ENCODE results near the gene B3GNT7. TPM values are rescaled to one million over a fixed set of nuclear protein-coding genes. Genes with fewer than 3 reads are reported as not detected.

The B3GNT7 gene
- total RNA-seq, 1 donor from 2014 or later = 7.2 TPM

DNA sequence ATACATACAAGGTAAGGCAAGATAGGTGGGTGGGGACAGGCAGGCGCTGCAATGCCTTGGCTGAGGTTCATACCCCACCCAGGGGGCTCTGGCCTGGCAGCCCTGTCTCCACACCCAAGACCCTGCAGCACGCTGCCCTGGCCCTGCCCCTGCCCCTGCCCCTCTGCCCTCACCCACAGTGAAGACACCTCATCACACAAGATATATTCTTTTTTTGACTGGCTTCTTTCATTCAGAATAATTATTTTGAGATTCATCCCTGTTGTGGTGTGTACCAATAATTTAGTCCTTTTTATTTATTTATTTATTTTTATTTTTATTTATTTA is 11.4 kb upstream of the B3GNT7 start:
- no peak for DNase-seq (ENCODE audit: low read depth in 2 of 2)

DNA sequence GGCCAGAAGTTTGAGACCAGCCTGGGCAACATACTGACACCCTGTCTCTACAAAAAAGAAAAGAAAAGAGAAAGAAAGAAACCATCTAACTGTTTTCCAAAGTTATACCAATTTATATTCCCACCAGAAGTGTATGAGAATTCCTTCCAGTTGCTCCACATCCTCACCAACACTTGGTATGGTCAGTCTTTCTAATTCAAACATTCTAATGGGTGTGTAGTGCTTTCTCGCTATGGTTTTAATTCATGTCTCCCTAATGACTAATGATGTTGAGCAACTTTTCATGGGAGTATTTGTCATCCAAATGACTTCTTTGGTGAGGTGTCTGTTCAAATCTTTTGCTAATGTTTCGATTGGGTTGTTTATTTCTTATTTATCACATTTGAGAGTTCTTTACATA is 10.5 kb upstream of the B3GNT7 start:
- DNase-seq (ENCODE audit: low read depth in 2 of 2) = no peak

DNA sequence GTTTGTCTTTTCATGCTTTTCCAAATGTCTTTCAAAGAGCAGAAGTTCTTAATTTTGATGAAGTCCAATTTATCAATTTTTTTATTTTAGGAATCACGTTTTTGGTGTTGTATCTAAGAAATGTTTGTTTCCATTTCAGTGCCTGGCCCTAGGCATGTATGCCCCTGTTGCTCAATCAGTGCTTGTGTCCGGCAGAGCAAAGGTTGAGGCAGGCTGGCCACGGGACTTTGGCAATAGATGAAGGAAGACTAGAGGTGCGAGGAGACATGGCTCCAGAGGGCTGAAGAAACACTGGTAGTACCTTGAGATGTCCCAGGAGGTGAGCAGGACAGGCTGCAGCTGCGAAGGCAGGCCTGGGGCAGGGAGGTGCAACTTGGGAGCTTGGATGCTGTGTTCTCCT is 10.1 kb upstream of the B3GNT7 start:
- no peak for DNase-seq (ENCODE audit: low read depth in 2 of 2)

GRCh38 chr2:231386446-231386845 is 9.1 kb upstream of the B3GNT7 start:
- no peak for DNase-seq (ENCODE audit: low read depth in 2 of 2)

DNA sequence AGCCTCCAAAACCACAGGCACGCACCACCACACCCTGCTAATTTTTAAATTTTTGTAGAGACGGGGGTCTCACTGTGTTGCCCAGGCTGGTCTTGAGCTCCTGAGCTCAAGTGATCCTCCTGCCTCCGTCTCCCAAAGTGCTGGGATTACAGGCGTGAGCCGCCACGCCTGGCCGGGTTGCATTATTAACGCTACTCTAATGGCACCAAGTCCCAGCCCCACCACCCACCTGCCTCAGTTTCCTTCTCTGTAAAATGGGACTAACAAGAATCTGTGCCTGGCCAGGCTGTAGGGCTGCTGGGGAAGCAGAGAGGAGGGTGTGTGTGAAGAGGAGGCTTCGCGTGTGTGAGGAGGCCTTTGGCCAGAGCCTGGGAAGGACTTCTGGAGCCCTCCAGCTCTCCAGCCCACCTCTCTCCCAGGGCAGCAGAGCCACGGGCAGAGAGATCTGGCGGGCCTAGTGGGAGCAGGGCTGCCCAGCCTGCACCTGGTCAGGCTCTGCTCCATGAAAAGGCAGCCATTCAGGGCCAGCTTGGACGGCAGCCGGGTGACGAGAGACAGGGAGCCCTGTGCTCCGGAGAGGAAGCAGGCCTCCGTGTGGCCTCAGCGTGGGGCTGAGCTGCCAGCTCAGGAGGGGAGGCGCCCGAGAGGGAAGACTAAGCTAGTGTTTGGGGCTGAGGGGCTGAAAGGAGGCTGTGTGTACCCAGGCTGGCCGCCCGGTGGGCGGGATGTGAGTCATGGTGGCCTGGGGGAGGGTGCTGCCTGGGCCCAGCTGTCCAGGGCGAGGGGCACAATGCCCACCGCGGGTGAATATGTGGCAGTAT is 7.4 kb upstream of the B3GNT7 start:
- DNase-seq (ENCODE audit: low read depth in 2 of 2) = peak; percentile 61 to 72

GRCh38 chr2:231388725-231389346 is 6.7 kb upstream of the B3GNT7 start:
- no peak for DNase-seq (ENCODE audit: low read depth in 2 of 2)

DNA sequence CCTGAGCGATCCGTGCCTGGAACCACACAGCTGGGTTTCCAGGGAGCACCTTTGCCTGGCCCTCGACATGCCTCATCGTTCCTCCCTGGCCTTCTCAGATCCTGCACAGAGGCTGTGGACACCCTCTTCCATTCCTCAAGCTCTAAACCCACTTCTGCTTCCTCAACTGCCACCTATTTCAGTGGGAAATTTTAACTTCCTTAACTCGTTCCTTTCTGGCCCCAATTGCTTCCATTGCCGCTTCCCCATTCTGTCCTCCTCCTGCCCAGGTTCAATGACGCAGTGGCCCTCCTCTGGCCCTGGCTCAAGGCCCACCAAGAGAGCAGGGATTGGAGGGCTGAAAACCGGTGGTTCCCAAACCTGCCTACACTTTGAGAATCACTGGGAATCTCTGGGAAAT is 4.8 kb upstream of the B3GNT7 start:
- DNase-seq (ENCODE audit: low read depth in 2 of 2) = no peak

GRCh38 chr2:231391981-231392380 is 3.5 kb upstream of the B3GNT7 start:
- no peak for DNase-seq (ENCODE audit: low read depth in 2 of 2)

GRCh38 chr2:231392431-231393148 is 2.9 kb upstream of the B3GNT7 start:
- DNase-seq (ENCODE audit: low read depth in 2 of 2) = no peak

- peak; percentile 22 to 87 for DNase-seq (ENCODE audit: low read depth in 2 of 2)
Measured at GRCh38 chr2:231393149-231394131, 2.1 kb upstream of the B3GNT7 start.

DNA sequence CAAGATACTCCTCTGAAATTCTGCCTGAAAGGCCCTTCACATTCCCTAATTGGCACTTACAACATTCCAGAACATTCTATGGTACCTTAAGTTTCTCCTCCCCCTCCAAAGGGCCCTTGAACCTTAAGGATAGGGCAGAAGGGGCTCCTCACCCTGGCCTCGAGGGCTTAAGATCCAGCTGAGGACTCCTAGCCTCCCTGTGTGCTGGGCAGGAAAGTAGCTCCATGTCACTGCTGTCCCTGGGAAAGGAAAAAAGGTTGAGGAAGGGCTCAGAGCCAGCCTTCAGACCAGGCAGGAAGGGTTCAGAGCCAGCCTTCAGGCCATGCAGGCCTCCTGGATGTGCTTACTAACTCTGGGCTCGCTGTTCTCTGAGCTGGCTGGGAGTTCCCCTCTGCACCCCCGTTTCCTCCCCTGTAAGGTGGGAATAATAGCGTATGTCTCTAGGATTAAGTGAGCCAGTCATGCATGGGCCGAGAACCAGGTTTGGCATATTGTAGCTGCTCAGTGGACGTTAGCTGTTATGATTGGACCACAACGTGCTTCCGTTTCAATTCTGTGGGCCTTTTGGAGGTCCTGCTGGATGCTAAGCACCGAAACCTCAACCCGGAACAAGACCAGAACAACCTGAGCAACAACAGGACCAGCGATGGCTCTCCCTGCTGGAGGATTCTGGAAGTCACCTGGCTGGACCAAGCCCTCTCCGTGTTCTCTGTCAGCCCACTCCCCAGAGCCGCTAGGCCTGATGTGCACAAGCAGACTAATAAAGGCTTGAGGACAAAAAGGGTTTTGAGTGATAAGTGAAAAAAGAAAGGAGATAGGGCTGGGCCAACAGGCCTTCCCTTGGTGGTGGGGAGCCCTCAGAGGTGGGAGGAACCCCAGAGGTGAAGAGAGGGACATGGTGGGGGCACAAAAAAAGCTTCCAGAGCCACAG is 1.0 kb upstream of the B3GNT7 start:
- DNase-seq (ENCODE audit: low read depth in 2 of 2) = peak; percentile 43 to 64

DNA sequence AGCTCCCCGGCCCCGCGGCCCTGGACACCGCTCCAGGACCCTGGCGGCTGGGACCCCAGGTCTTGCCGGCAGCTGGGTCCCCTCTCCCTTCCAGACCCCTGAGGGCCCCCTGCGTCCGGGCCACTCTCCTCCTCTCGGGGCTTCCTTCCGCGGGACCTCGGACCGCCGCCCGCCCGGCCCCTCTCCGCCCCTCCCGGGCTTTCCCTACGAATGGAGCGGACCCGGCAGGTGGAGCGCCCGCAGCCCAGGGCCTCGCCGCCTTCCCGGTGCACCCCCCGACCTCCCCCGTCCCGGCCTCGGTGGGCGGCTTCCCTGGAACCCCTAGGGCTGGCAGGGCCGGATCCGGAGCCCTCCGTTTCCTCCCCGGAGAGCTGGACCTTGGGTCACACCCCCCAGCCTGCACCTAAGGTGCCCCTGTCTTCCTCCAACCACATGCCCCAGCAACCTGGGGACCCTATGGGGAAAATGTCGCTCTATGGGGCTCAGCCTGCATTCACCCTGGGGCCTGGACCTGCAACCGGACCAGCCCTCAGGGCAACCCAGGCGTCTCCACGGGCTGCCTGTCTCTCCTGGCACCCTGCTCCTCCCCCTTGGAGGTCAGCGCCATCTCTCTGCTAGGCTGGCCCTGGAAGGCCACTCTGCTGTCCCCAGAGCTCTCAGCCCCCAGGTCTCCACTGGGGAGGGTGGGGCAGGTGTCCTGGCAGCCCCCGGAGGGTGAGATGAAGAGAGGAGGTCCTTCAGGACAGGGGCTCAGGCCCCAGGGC is 730 bp downstream of the B3GNT7 start:
- no peak for DNase-seq (ENCODE audit: low read depth in 2 of 2)

GRCh38 chr2:231397011-231397927 is 1.8 kb downstream of the B3GNT7 start:
- no peak for DNase-seq (ENCODE audit: low read depth in 2 of 2)

DNA sequence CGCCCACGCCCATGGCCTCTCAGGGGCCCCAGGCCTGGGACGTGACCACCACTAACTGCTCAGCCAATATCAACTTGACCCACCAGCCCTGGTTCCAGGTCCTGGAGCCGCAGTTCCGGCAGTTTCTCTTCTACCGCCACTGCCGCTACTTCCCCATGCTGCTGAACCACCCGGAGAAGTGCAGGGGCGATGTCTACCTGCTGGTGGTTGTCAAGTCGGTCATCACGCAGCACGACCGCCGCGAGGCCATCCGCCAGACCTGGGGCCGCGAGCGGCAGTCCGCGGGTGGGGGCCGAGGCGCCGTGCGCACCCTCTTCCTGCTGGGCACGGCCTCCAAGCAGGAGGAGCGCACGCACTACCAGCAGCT is 2.4 kb downstream of the B3GNT7 start:
- no peak for DNase-seq (ENCODE audit: low read depth in 2 of 2)

DNA sequence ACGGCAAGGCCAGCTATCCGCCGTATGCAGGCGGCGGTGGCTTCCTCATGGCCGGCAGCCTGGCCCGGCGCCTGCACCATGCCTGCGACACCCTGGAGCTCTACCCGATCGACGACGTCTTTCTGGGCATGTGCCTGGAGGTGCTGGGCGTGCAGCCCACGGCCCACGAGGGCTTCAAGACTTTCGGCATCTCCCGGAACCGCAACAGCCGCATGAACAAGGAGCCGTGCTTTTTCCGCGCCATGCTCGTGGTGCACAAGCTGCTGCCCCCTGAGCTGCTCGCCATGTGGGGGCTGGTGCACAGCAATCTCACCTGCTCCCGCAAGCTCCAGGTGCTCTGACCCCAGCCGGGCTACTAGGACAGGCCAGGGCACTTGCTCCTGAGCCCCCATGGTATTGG is 3.1 kb downstream of the B3GNT7 start:
- no peak for DNase-seq (ENCODE audit: low read depth in 2 of 2)

DNA sequence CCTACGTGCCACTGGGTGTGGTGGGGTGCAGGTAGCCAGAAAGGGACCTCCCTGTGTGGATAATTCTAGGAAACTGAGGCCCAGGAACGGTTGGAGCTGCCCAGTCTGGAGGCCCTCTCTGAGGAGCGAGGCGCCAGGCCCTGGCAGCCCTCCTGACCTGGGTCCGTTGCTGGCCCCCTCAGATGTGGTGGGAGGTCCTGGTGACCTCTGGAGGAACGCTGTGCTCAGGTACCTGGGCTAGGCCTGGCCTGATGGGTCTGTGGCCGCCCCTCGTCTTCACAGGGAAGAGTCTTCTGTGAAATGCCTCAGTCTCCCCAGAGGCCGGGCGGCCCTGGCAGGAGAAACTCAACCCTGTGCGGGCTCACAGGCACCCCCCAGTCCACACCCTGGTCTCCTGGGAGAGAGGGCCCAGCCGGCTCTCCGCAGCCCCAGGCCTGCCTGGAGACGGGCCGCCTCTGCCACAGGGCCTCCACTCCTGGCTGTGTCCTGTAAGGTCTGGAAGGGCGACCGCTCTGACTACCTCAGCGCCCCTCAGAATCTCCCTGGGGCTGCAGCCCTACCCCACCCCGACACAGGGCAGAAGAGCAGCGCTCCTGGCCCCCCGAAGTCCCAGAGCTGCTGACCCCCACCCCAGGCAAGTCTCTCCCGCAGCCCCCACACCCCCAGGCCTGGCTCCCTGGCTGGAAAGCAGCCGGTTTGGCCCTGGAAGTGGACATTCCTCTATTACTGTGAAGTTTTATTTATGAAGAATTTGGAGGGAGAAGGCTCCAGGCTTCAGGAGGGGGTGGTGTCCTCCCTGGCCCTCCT is 3.7 kb downstream of the B3GNT7 start:
- DNase-seq (ENCODE audit: low read depth in 2 of 2) = no peak

- DNase-seq (ENCODE audit: low read depth in 2 of 2) = peak in 1 of 2 donors; percentile 39
Measured at GRCh38 chr2:231399853-231400680, 4.6 kb downstream of the B3GNT7 start.

All from dermis microvascular lymphatic vessel endothelial cell (primary cell).